ENCODE results near the gene GKN1. TPM values are rescaled to one million over a fixed set of nuclear protein-coding genes. Genes with fewer than 3 reads are reported as not detected.

Gene GKN1
- total RNA-seq, 1 donor from 2014 or later, result not detected

DNA sequence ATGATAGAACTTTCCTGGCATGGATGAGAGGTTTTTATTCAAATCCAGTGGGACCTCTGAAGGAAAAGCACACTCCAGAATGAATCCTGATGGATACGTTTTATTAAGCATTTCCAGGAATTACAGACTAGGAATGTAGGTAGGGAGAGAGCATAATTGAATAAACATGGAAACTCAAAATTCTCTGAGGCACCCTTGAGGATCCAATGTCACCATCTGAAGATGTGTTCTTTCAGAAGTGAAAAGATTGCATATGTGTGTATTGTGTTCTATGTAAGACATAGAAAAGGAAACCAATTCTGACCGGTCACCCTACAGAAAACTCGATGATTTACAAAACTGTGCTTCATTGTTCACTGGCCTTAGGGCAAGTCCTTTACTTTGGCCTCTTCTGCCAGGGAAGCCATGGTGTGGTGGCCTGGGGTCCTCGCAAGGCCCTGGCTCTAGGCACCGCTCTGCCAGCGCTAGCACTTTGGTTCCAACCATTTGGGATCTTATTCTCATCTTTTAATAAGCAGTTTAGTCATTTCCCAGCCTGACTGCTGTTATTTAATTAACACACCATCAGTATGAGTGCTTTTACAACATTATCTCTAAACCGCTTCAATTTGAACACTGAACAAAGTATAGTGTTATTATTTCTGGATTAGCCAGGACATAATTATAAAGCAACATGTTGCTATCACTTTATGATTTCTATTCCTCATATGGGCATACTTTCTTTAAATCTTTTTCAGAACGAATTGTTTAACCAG lies 4.5 kb upstream of the GKN1 start:
- Mint-ChIP-seq H3K27ac (no peak overlapping the region), H3K36me3 (ENCODE audit: low read depth) (no peaks in the 10 kb centered on the region), H3K4me1 (ENCODE audit: low read depth) (no peaks in the 10 kb centered on the region), H3K9me3 (no peaks in the 10 kb centered on the region), H3K27me3 (ENCODE audit: low read depth) (peaks cover 17% of the 10 kb centered on the region), H3K4me3 (ENCODE audit: low read depth) (no peak overlapping the region)
- intact Hi-C loops (cut with micrococcal nuclease), result no loop called here
- DNase-seq (ENCODE audit: low spot score), result no peak

DNA sequence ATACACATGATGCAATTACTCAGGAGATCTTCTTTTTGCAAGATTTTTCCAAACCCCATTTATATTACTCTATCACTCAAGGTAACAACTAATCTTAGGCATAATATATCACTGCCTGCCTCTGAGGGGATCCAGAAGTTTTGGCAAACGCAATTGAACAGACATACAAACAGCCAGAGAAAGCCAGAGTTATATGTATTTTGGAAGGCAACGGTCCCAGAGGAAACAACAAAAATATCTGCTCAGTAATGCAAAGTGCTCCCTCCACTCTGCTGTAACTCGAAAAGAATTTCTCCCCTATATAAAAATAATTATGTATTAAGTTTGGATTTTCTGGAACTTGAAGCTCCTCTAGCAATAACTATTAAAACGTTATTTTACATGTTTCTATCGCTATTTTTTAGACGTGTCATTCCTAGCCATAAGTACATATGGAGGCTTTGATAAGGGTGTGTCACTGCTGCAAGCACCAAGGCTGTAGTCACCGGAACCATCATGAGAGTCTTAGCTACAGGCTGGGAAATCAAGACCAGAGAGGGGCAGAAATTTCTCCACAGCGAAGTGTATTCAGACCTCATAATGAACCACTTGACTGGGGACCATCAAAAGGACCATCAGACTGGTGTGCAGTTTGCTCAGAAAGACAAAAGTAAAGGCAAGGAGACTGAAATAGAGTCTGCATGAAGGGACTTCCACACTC lies 3.7 kb upstream of the GKN1 start:
- Mint-ChIP-seq H3K4me1 (ENCODE audit: low read depth) (no peaks in the 10 kb centered on the region), H3K27me3 (ENCODE audit: low read depth) (peaks cover 21% of the 10 kb centered on the region), H3K4me3 (ENCODE audit: low read depth) (no peak overlapping the region), H3K27ac (no peak overlapping the region), H3K36me3 (ENCODE audit: low read depth) (no peaks in the 10 kb centered on the region), H3K9me3 (no peaks in the 10 kb centered on the region)
- DNase-seq (ENCODE audit: low spot score), result no peak
- intact Hi-C loops (cut with micrococcal nuclease), result no loop called here

DNA sequence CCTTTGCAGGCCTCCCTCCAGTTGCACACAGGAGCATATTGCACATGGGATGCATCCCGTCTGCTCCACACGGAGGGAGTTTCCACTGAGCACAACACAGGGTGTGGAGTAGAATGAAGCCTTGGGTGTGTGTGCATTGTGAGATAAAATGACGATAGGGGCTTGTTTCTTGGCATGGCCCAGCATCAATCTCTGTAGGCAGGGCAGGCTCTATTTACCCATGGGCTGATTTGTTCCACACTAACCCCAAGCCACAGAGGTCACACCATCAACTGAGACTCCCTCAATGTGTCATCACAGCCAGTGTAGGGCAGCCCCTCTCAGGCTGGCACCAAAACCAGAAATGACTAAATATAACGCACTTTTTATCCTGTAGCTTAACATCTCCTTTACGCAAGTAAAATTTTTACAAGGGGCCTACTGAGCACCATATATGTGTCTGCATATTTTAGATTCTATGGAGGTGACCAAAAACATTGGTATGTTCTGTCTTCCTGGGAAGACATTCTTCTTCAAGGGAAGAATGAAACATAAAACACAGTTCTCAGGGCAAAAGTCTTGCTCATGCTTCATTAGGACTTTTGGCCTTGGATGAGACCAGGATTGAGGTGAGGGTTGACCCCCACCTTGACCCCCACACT lies 2.7 kb upstream of the GKN1 start:
- H3K4me3 Mint-ChIP-seq (ENCODE audit: low read depth), result no peak overlapping the region
- no peak for DNase-seq (ENCODE audit: low spot score)
- intact Hi-C loops (cut with micrococcal nuclease), result no loop called here
- no peaks in the 10 kb centered on the region for H3K36me3 Mint-ChIP-seq (ENCODE audit: low read depth)
- peaks cover 19% of the 10 kb centered on the region for H3K27me3 Mint-ChIP-seq (ENCODE audit: low read depth)
- no peak overlapping the region for H3K27ac Mint-ChIP-seq
- no peaks in the 10 kb centered on the region for H3K9me3 Mint-ChIP-seq
- H3K4me1 Mint-ChIP-seq (ENCODE audit: low read depth), result no peaks in the 10 kb centered on the region

DNA sequence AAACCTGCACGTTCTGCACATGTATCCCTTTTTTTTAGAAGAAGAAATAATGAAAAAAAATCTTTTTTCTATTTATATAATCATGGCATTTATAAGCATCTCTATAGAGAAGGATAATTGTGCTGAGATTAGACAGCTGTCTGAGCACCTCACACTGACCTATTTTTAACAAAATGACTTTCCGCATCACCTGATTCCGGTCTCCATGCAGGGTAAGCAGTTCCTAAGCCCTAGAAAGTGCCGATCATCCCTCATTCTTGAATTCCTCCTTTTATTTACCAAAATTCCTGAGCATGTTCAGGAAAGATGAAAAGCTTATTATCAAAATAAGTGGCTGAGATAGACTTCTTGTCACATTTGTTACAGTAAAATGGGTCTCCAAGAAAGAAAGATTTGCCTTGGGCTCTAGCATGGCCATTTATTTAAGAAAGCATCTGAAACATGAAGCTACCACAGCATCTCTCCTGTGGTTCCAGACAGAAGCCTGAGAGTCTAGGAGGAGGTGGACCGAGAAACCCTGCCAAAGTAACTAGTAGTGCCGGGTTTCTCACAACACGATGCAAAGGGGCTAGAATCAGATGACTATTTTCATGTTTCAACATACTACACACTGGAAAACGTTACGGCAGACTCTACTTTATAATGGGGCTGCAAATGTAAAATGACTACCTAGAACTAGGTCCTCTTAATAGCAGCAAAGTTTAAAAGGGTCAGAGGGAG lies 670 bp downstream of the GKN1 start:
- H3K9me3 Mint-ChIP-seq, result no peaks in the 10 kb centered on the region
- no peak overlapping the region for H3K27ac Mint-ChIP-seq
- intact Hi-C loops (cut with micrococcal nuclease), result no loop called here
- H3K4me3 Mint-ChIP-seq (ENCODE audit: low read depth), result no peak overlapping the region
- DNase-seq (ENCODE audit: low spot score), result no peak
- H3K4me1 Mint-ChIP-seq (ENCODE audit: low read depth), result no peaks in the 10 kb centered on the region
- peaks cover 33% of the 10 kb centered on the region for H3K27me3 Mint-ChIP-seq (ENCODE audit: low read depth)
- no peaks in the 10 kb centered on the region for H3K36me3 Mint-ChIP-seq (ENCODE audit: low read depth)

DNA sequence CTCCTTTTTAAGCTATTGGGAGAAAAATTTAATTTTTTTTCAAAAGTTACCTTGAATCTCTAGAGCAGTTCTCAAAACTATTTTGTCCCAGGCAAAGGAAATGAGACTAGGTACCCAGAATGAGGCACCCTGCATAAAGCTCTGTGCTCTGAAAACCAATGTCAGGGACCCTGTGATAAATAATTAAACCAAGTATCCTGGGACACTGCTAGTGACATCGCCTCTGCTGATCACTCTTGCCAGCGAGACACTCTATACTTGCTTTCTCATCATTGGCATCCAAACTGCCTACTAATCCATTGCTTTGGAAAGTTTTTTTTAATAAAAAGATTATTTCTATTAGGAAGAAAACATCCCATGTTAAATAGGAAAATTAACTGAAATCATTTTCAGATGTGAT lies 1.4 kb downstream of the GKN1 start:
- Mint-ChIP-seq H3K4me1 (ENCODE audit: low read depth) (no peaks in the 10 kb centered on the region), H3K9me3 (no peaks in the 10 kb centered on the region), H3K4me3 (ENCODE audit: low read depth) (no peak overlapping the region), H3K27ac (no peak overlapping the region), H3K36me3 (ENCODE audit: low read depth) (no peaks in the 10 kb centered on the region), H3K27me3 (ENCODE audit: low read depth) (peaks cover 33% of the 10 kb centered on the region)
- intact Hi-C loops (cut with micrococcal nuclease), result no loop called here
- DNase-seq (ENCODE audit: low spot score), result no peak

DNA sequence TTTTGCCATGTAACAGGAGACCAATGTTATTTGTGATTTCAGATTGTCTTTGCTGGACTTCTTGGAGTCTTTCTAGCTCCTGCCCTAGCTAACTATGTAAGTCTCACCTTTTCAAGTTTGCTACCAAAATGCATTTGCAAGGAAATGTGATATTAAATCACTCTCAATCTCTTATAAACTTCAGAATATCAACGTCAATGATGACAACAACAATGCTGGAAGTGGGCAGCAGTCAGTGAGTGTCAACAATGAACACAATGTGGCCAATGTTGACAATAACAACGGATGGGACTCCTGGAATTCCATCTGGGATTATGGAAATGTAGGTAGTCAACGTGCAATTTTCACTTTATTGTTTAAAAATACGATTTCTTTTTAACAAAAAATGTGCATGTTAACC lies 3.0 kb downstream of the GKN1 start:
- Mint-ChIP-seq H3K27ac (no peak overlapping the region), H3K4me3 (ENCODE audit: low read depth) (no peak overlapping the region), H3K4me1 (ENCODE audit: low read depth) (no peaks in the 10 kb centered on the region), H3K9me3 (no peaks in the 10 kb centered on the region), H3K36me3 (ENCODE audit: low read depth) (no peaks in the 10 kb centered on the region), H3K27me3 (ENCODE audit: low read depth) (peaks cover 42% of the 10 kb centered on the region)
- intact Hi-C loops (cut with micrococcal nuclease), result no loop called here
- no peak for DNase-seq (ENCODE audit: low spot score)

DNA sequence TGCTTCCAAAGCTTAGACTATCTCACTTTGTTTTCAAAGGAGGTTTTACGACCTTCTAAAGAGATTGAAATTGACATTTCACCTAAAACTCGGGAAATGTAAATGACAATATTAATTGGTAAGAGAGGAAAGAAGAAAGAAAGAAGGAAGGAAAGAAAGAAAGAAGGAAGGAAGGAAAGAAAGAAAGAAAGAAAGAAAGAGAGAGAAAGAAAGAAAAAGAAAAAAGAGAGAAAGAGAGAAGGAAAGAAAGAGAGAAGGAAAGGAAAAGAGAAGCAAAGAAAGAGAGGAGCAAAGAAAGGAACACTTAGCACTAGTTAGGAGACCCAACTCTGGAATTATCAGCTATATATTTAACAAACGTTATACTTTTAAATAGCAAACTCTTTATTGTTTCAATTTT lies 3.7 kb downstream of the GKN1 start:
- no peak for DNase-seq (ENCODE audit: low spot score)
- no peak overlapping the region for H3K27ac Mint-ChIP-seq
- no peak overlapping the region for H3K4me3 Mint-ChIP-seq (ENCODE audit: low read depth)
- no peaks in the 10 kb centered on the region for H3K9me3 Mint-ChIP-seq
- intact Hi-C loops (cut with micrococcal nuclease), result no loop called here
- H3K4me1 Mint-ChIP-seq (ENCODE audit: low read depth), result no peaks in the 10 kb centered on the region
- H3K36me3 Mint-ChIP-seq (ENCODE audit: low read depth), result no peaks in the 10 kb centered on the region
- H3K27me3 Mint-ChIP-seq (ENCODE audit: low read depth), result peaks cover 42% of the 10 kb centered on the region

DNA sequence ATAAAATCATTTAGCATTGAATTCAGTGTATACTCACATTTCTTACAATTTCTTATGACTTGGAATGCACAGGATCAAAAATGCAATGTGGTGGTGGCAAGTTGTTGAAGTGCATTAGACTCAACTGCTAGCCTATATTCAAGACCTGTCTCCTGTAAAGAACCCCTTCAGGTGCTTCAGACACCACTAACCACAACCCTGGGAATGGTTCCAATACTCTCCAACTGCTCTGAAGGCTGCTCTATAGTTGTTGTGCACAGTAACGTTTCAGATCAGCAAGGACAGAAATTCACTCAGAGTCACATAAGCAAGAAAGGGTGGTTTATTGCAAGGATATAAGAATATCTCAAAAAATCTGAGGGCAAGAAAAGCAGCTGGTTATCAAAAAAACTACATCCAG lies 6.5 kb downstream of the GKN1 start:
- no peak overlapping the region for H3K27ac Mint-ChIP-seq
- H3K4me1 Mint-ChIP-seq (ENCODE audit: low read depth), result no peaks in the 10 kb centered on the region
- intact Hi-C loops (cut with micrococcal nuclease), result no loop called here
- no peaks in the 10 kb centered on the region for H3K9me3 Mint-ChIP-seq
- H3K27me3 Mint-ChIP-seq (ENCODE audit: low read depth), result peaks cover 43% of the 10 kb centered on the region
- no peak for DNase-seq (ENCODE audit: low spot score)
- no peak overlapping the region for H3K4me3 Mint-ChIP-seq (ENCODE audit: low read depth)
- no peaks in the 10 kb centered on the region for H3K36me3 Mint-ChIP-seq (ENCODE audit: low read depth)

DNA sequence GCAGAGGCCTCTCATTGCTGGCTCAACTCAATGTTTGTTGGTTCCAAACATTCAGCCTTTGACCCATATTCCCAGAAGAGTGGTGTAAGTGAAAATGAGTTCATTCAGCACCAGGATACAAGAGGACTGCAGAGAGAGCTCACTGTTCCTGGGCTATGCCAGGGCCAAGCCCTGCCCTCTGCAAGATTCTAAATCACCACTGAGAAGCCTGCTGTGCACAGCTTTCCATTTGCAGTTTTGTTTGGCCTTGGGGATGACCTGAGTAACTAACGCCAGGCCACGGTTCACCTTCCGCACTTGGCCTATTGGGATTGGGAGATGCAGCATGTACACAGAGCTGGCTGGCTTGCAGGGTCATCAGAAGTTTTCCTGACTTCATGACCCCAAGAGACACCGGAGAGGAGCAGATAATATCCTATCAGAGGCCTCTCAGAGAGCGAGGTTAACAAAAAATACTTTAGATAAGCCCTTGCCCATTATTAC lies 12.6 kb downstream of the GKN1 start:
- DNase-seq (ENCODE audit: low spot score), result no peak
- Mint-ChIP-seq H3K36me3 (ENCODE audit: low read depth) (no peaks in the 10 kb centered on the region), H3K4me3 (ENCODE audit: low read depth) (no peak overlapping the region), H3K27ac (no peak overlapping the region), H3K4me1 (ENCODE audit: low read depth) (no peaks in the 10 kb centered on the region), H3K27me3 (ENCODE audit: low read depth) (peaks cover 22% of the 10 kb centered on the region), H3K9me3 (no peaks in the 10 kb centered on the region)
- intact Hi-C loops (cut with micrococcal nuclease), result no loop called here

DNA sequence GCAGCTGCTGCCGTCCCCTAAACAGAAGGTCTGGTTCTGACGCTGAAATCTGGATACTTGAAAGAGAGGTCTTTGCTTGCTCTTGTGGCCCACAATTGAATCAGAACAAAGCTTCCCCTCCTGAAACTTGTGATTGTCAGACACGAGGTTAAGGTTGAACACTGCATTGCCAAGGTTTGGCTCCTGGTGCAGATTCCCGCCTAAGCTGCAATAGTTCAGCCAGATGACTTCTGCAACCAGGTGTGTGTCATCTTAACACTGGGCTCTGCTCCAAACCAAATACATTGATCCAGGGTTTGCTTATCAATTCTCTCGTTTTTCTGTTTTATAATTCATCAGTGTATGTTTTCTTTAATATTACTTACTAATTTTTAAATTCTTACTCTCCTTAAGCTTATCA lies 14.6 kb downstream of the GKN1 start:
- Mint-ChIP-seq H3K27me3 (ENCODE audit: low read depth) (peaks cover 22% of the 10 kb centered on the region), H3K4me3 (ENCODE audit: low read depth) (no peak overlapping the region), H3K9me3 (no peaks in the 10 kb centered on the region), H3K4me1 (ENCODE audit: low read depth) (no peaks in the 10 kb centered on the region), H3K36me3 (ENCODE audit: low read depth) (no peaks in the 10 kb centered on the region), H3K27ac (no peak overlapping the region)
- intact Hi-C loops (cut with micrococcal nuclease), result no loop called here
- no peak for DNase-seq (ENCODE audit: low spot score)

DNA sequence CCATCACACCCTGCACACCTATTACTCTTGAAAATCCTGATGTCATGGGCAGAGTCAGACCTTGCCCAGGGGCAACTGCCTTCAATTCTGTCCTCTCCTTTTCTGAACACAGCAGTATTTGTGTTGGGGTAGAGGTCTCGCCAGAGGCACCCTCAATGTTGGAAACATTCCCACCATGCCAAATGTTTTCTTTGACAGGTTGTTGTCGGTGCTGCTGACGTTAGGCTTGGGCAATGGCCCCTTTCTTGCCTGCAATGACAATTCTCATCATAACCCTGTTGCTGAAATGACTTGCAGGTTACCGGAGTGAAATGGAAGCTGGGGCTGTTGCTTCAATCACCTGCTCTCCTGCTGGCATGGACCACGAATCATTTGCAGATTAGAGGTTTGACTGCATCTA lies 17.9 kb downstream of the GKN1 start:
- no peak overlapping the region for H3K27ac Mint-ChIP-seq
- H3K9me3 Mint-ChIP-seq, result no peaks in the 10 kb centered on the region
- H3K4me3 Mint-ChIP-seq (ENCODE audit: low read depth), result no peak overlapping the region
- no peaks in the 10 kb centered on the region for H3K36me3 Mint-ChIP-seq (ENCODE audit: low read depth)
- no peaks in the 10 kb centered on the region for H3K4me1 Mint-ChIP-seq (ENCODE audit: low read depth)
- peaks cover 20% of the 10 kb centered on the region for H3K27me3 Mint-ChIP-seq (ENCODE audit: low read depth)
- intact Hi-C loops (cut with micrococcal nuclease), result no loop called here
- no peak for DNase-seq (ENCODE audit: low spot score)

DNA sequence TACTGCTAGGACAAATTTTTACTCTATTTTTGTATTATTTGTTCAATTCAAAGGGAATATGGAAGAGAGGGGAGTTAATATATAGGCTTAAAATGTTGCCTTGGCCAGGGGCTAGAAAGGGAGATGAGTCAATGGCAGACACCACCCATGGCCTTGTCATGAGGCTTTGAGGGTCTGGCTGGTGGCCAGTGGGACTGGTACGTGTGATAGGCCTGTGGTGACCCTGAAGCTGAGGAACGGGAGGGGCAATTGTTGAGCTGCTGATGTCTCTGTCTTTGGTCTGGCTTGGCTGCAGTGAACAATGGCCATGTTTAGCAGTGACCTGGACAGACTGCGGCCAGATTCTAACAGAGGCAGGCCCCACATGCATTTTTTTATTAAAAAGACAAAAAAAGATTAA lies 18.5 kb downstream of the GKN1 start:
- H3K36me3 Mint-ChIP-seq (ENCODE audit: low read depth), result no peaks in the 10 kb centered on the region
- H3K4me1 Mint-ChIP-seq (ENCODE audit: low read depth), result no peaks in the 10 kb centered on the region
- H3K9me3 Mint-ChIP-seq, result no peaks in the 10 kb centered on the region
- no peak overlapping the region for H3K27ac Mint-ChIP-seq
- peaks cover 20% of the 10 kb centered on the region for H3K27me3 Mint-ChIP-seq (ENCODE audit: low read depth)
- DNase-seq (ENCODE audit: low spot score), result no peak
- intact Hi-C loops (cut with micrococcal nuclease), result no loop called here
- no peak overlapping the region for H3K4me3 Mint-ChIP-seq (ENCODE audit: low read depth)

DNA sequence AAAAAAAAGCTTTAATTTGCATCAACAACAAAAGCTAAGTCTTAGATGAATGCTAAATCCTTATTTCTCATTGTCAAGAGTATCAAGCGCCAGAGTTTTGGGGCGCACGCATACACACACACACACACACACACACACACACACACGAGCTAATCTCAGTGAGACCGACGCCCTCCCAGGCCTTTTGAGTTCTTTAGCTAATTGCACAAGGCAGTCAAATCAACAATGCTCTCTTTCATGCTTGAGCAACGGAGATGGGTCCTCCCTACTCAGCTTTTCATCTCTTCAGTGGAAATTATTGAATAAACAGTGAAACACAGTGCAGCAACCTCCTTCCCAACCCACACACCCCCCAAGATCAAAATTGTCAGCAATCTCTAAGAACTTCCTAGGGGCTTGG lies 19.2 kb downstream of the GKN1 start:
- Mint-ChIP-seq H3K4me3 (ENCODE audit: low read depth) (no peak overlapping the region), H3K27me3 (ENCODE audit: low read depth) (peaks cover 25% of the 10 kb centered on the region)
- DNase-seq (ENCODE audit: low spot score), result no peak

More for the DNA sequence above, 19.2 kb downstream of the GKN1 start:
- intact Hi-C loops (cut with micrococcal nuclease), result no loop called here
- Mint-ChIP-seq H3K36me3 (ENCODE audit: low read depth) (no peaks in the 10 kb centered on the region), H3K27ac (no peak overlapping the region), H3K4me1 (ENCODE audit: low read depth) (no peaks in the 10 kb centered on the region), H3K9me3 (no peaks in the 10 kb centered on the region)

Data from activated T-helper 2 cell treated with anti-CD3 and anti-CD28 coated beads, Interferon-gamma antibody, Interleukin-2, Interleukin-4, amounts not matched to agents 10 μg/mL and 5 μg/mL and 100 μg/mL, durations not matched to agents 14 hours and 24 hours and 36 hours (primary cell).